PC-3 (cell line): ENCODE results near the gene SQOR.

Experiments
- CTCF ChIP-seq: fragments of 300-600 bp; sonication (generic); conservative IDR thresholded peaks from 2 replicates; pipeline ENCODE4 v1.5.1; 2017; ENCODE audit warnings: antibody characterized with exemption, low read depth, mild to moderate bottlenecking, low read length
- EZH2 ChIP-seq: fragments of 300-600 bp; sonication (generic); IDR thresholded peaks from one replicate; pipeline ENCODE4 v1.6.1; 2017; ENCODE audit warnings: antibody characterized with exemption, mild to moderate bottlenecking, low read length; ENCODE audit not compliant: unreplicated experiment

GRCh38 chr15:45710657-45711056, 75.8 kb downstream of the SQOR start:
- TF ChIP-seq CTCF (no peak), EZH2 (no peak)
